CD4-positive, CD25-positive, alpha-beta regulatory T cell (primary cell): ENCODE results near the gene IRF3. TPM values are rescaled to one million over a fixed set of nuclear protein-coding genes. Genes with fewer than 3 reads are reported as not detected.

Experiments
- ATAC-seq, 2 donors: fragments of 150-1000 bp; cut with Tn5 transposase; one replicate each; pipeline ENCODE4 v1.10.0; 2021; ENCODE audit warnings: low read depth in 2 of 2, moderate number of reproducible peaks in 2 of 2, moderate library complexity in 1 of 2
- DNase-seq, 3 donors: peaks; one replicate each; pipeline versions ENCODE4 v3.0.0 to v3.0.0-alpha.2; 2012 to 2022; ENCODE audit warnings: mixed read lengths in 1 of 3
- H3K27ac ChIP-seq: one replicate; pipeline ENCODE4 v1.7.0; 2013; ENCODE audit warnings: mild to moderate bottlenecking, low read length; ENCODE audit not compliant: insufficient read depth, poor library complexity, severe bottlenecking
- H3K27me3 ChIP-seq: one replicate; pipeline ENCODE4 v1.7.0; 2013; ENCODE audit warnings: low read length; ENCODE audit not compliant: control insufficient read depth, insufficient read depth
- H3K36me3 ChIP-seq: one replicate; pipeline ENCODE4 v1.7.0; 2013; ENCODE audit warnings: mild to moderate bottlenecking, low read length, moderate library complexity; ENCODE audit not compliant: control insufficient read depth, insufficient read depth
- H3K4me1 ChIP-seq: 2 replicates; pipeline ENCODE4 v1.7.0; 2013; ENCODE audit warnings: mild to moderate bottlenecking, low read length; ENCODE audit not compliant: insufficient read depth, control insufficient read depth, poor library complexity, severe bottlenecking
- H3K4me3 ChIP-seq: one replicate; pipeline ENCODE4 v1.7.0; 2013; ENCODE audit warnings: low read depth, mild to moderate bottlenecking, low read length, moderate library complexity
- H3K9me3 ChIP-seq, 2 experiments: 1 replicate in 1 of 2; 2 replicates in 1 of 2; pipeline ENCODE4 v1.7.0; 2013; ENCODE audit warnings: low read length in 2 of 2, mild to moderate bottlenecking in 1 of 2, moderate library complexity in 1 of 2; ENCODE audit not compliant: control insufficient read depth in 2 of 2
- H3K27ac Mint-ChIP-seq, 3 donors: one replicate each; pipeline ENCODE4 v1.8.0; 2020 to 2022; ENCODE audit warnings: mild to moderate bottlenecking in 3 of 3, mixed read lengths in 3 of 3, moderate library complexity in 2 of 3
- H3K27me3 Mint-ChIP-seq: one replicate; pipeline ENCODE4 v1.8.0; 2022; ENCODE audit warnings: mild to moderate bottlenecking, mixed read lengths
- H3K36me3 Mint-ChIP-seq: one replicate; pipeline ENCODE4 v1.8.0; 2020; ENCODE audit warnings: mixed read lengths
- H3K4me1 Mint-ChIP-seq, 4 donors: one replicate each; pipeline ENCODE4 v1.8.0; 2020 to 2022; ENCODE audit warnings: mixed read lengths in 4 of 4, mild to moderate bottlenecking in 1 of 4
- H3K4me3 Mint-ChIP-seq, 4 donors: one replicate each; pipeline ENCODE4 v1.8.0; 2020 to 2022; ENCODE audit warnings: mild to moderate bottlenecking in 4 of 4, mixed read lengths in 4 of 4, moderate library complexity in 3 of 4
- H3K9me3 Mint-ChIP-seq, 7 donors: one replicate each; pipeline ENCODE4 v1.8.0; 2020 to 2022; ENCODE audit warnings: mixed read lengths in 7 of 7, mild to moderate bottlenecking in 3 of 7, moderate library complexity in 2 of 7
- polyA plus RNA-seq, 4 donors: library from polyadenylated mRNA; unstranded; fragments of 300-500 nt; fragmentation: Illumina TruSeq; gene quantifications; one replicate each; pipeline ENCODE4 v1.2.3, GENCODE V29; 2021
- total RNA-seq: library from RNA; stranded (reverse); gene quantifications from one replicate; pipeline ENCODE4 v1.2.3, GENCODE V29; 2022

IRF3 gene
- total and polyA plus RNA-seq, 5 donors from 2014 or later, result 76.4 to 235 (median 99.4) TPM

GRCh38 chr19:49655570-49656455, 9.8 kb downstream of the IRF3 start:
- peaks cover 47% of the 10 kb centered on the region for H3K36me3 ChIP-seq
- no peaks in the 10 kb centered on the region for H3K4me1 ChIP-seq
- H3K27me3 Mint-ChIP-seq, result no peaks in the 10 kb centered on the region
- no peaks in the 10 kb centered on the region for H3K27me3 ChIP-seq
- no peak for DNase-seq
- H3K4me3 ChIP-seq, result no peak overlapping the region
- peaks cover 0 to 17% (median 0%) of the 10 kb centered on the region in 4 donors for H3K4me1 Mint-ChIP-seq
- H3K27ac Mint-ChIP-seq, result no peak overlapping the region
- ATAC-seq, result no peak
- peaks cover 16% of the 10 kb centered on the region for H3K36me3 Mint-ChIP-seq
- peaks cover 0 to 2% (median 0%) of the 10 kb centered on the region in 7 donors for H3K9me3 Mint-ChIP-seq
- H3K4me3 Mint-ChIP-seq, result no peak overlapping the region
- H3K9me3 ChIP-seq, result no peaks in the 10 kb centered on the region
- H3K27ac ChIP-seq, result no peak overlapping the region

DNA sequence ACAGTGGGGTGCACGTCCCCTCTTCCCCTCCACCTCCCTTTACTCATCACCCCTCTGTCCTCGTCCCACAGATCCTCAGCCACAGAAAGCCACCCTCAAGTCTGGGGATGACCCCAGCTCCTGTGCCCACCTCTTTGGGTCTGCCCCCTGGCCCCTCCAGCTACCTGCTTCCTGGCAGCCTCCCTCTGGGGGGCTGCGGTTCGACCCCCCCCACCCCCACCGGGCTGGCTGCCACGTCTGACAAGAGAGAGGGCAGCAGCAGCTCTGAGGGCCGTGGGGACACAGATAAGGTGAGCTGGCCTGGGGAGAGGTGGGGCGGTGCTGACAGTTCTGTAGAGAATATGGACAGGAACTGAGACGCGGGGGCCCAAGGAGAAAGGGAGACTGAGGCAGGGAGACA, 11.1 kb downstream of the IRF3 start:
- Histone ChIP-seq H3K36me3 (peaks cover 46% of the 10 kb centered on the region), H3K27me3 (no peaks in the 10 kb centered on the region), H3K9me3 (no peaks in the 10 kb centered on the region), H3K27ac (no peak overlapping the region), H3K4me1 (no peaks in the 10 kb centered on the region), H3K4me3 (no peak overlapping the region)
- Mint-ChIP-seq H3K4me3 (no peak overlapping the region), H3K9me3 (peaks cover 0 to 2% (median 0%) of the 10 kb centered on the region in 7 donors), H3K4me1 (peaks cover 0 to 11% (median 0%) of the 10 kb centered on the region in 4 donors), H3K27ac (no peak overlapping the region), H3K36me3 (peaks cover 20% of the 10 kb centered on the region), H3K27me3 (no peaks in the 10 kb centered on the region)
- ATAC-seq (no peak), DNase-seq (no peak)

- Histone ChIP-seq H3K36me3 (peaks cover 45% of the 10 kb centered on the region), H3K4me3 (no peak overlapping the region), H3K27ac (no peak overlapping the region), H3K9me3 (no peaks in the 10 kb centered on the region), H3K27me3 (no peaks in the 10 kb centered on the region), H3K4me1 (no peaks in the 10 kb centered on the region)
- Mint-ChIP-seq H3K9me3 (peaks cover 0 to 2% (median 0%) of the 10 kb centered on the region in 7 donors), H3K4me1 (peaks cover 0 to 9% (median 3%) of the 10 kb centered on the region in 4 donors), H3K27ac (no peak overlapping the region), H3K36me3 (peaks cover 23% of the 10 kb centered on the region), H3K4me3 (no peak overlapping the region), H3K27me3 (no peaks in the 10 kb centered on the region)
- no peak for DNase-seq
- ATAC-seq, result no peak
Measured at GRCh38 chr19:49653466-49653806, 12.2 kb downstream of the IRF3 start.

- no peak for DNase-seq
- H3K4me1 Mint-ChIP-seq, result peaks cover 0 to 9% (median 3%) of the 10 kb centered on the region in 4 donors
- H3K27ac Mint-ChIP-seq, result no peak overlapping the region
Measured at GRCh38 chr19:49652551-49653465, 12.8 kb downstream of the IRF3 start.

DNA sequence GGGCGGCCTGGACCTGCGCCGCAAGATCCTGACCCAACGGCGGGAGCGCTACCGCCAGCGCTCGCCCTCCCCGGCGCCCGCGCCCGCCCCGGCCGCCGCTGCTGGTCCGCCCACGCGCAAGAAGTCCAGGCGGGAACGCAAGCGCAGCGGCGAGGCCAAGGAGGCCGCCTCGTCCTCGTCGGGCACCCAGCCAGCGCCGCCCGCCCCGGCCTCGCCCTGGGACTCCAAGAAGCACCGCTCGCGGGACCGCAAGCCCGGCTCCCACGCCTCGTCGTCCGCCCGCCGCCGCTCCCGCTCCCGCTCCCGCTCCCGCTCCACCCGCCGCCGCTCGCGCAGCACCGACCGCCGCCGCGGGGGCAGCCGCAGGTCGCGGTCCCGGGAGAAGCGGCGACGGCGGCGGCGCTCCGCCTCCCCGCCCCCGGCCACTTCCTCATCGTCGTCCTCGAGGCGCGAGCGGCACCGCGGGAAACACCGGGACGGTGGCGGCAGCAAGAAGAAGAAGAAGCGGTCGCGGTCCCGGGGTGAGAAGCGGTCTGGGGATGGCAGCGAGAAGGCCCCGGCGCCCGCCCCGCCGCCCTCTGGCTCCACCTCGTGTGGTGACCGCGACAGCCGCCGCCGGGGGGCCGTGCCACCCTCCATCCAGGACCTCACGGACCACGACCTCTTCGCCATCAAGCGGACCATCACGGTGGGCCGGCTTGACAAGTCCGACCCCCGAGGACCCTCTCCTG, 13.7 kb downstream of the IRF3 start:
- ATAC-seq (no peak), DNase-seq (no peak)
- H3K4me3 Mint-ChIP-seq, result no peak overlapping the region
- peaks cover 0 to 10% (median 3%) of the 10 kb centered on the region in 4 donors for H3K4me1 Mint-ChIP-seq
- H3K9me3 ChIP-seq, result no peaks in the 10 kb centered on the region
- H3K36me3 Mint-ChIP-seq, result peaks cover 25% of the 10 kb centered on the region
- H3K9me3 Mint-ChIP-seq, result peaks cover 0 to 2% (median 0%) of the 10 kb centered on the region in 7 donors
- H3K27ac ChIP-seq, result no peak overlapping the region
- no peak overlapping the region for H3K27ac Mint-ChIP-seq
- no peaks in the 10 kb centered on the region for H3K27me3 ChIP-seq
- no peaks in the 10 kb centered on the region for H3K4me1 ChIP-seq
- no peaks in the 10 kb centered on the region for H3K27me3 Mint-ChIP-seq
- H3K36me3 ChIP-seq, result peaks cover 50% of the 10 kb centered on the region
- H3K4me3 ChIP-seq, result no peak overlapping the region

More at GRCh38 chr19:49652551-49653465, 12.8 kb downstream of the IRF3 start:
- Histone ChIP-seq H3K9me3 (no peaks in the 10 kb centered on the region), H3K36me3 (peaks cover 48% of the 10 kb centered on the region), H3K27me3 (no peaks in the 10 kb centered on the region), H3K4me1 (no peaks in the 10 kb centered on the region), H3K27ac (no peak overlapping the region), H3K4me3 (no peak overlapping the region)
- H3K27me3 Mint-ChIP-seq, result no peaks in the 10 kb centered on the region
- no peak for ATAC-seq
- no peak overlapping the region for H3K4me3 Mint-ChIP-seq
- peaks cover 23% of the 10 kb centered on the region for H3K36me3 Mint-ChIP-seq
- H3K9me3 Mint-ChIP-seq, result peaks cover 0 to 2% (median 0%) of the 10 kb centered on the region in 7 donors

- H3K9me3 Mint-ChIP-seq, result peaks cover 0 to 2% (median 0%) of the 10 kb centered on the region in 7 donors
- no peak for ATAC-seq
- Histone ChIP-seq H3K9me3 (no peaks in the 10 kb centered on the region), H3K4me3 (no peak overlapping the region), H3K27ac (no peak overlapping the region), H3K36me3 (peaks cover 54% of the 10 kb centered on the region), H3K27me3 (no peaks in the 10 kb centered on the region), H3K4me1 (no peaks in the 10 kb centered on the region)
- H3K4me1 Mint-ChIP-seq, result peaks cover 0 to 8% (median 3%) of the 10 kb centered on the region in 4 donors
- H3K36me3 Mint-ChIP-seq, result peaks cover 24% of the 10 kb centered on the region
- H3K27me3 Mint-ChIP-seq, result no peaks in the 10 kb centered on the region
- no peak for DNase-seq
- H3K4me3 Mint-ChIP-seq, result no peak overlapping the region
- no peak overlapping the region for H3K27ac Mint-ChIP-seq
Measured at GRCh38 chr19:49651029-49651819, 14.4 kb downstream of the IRF3 start.
